ENCODE results near the gene HOXB5. TPM values are rescaled to one million over a fixed set of nuclear protein-coding genes. Genes with fewer than 3 reads are reported as not detected.
A peak's percentile ranks its signal among the peaks of the same experiment; 100 is the strongest.

The HOXB5 gene
- not detected for total RNA-seq

DNA sequence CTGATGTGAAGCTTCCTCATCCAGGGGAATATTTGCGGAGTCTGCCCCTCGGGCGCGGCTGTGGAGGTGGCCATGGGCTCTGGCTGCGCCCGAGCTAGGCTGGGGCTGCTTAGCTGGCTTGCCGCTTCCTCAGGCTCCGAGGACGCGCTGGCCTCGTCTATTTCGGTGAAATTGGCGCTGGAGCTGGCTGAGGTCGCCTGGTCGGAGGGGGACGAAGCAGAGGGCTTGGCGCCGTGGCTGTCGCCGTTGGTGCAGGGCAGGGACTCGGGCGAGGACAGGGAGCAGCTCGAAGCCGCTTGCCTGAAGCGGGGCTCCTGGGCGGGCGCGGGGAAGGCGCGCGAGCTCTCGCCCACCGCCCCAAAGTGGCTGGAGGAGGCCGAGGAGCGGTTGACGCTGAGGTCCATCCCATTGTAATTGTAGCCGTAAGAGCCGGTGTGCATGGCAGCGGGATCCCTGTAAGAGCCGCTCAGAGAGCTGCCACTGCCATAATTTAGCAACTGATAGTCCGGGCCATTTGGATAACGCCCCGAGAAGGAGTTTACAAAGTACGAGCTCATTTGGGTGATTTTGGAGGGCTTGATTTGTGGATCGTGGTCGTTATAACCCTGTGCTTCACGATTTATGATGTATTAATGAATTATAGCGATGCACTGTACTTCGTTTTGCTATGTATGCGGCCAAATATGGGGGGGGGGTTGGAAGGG lies at the start of gene HOXB5:
HOXB5 (minus strand) TSS at position 654 of the 704 bp plus-strand sequence; CDS start at position 557, 97 bp downstream.
- Mint-ChIP-seq H3K4me3 (peak within 1 kb of the TSS; percentile 84), H3K9me3 (no peaks in the 10 kb centered on the region), H3K27me3 (peaks cover 91% of the 10 kb centered on the region), H3K27ac (no peak within 1 kb of the TSS), H3K36me3 (no peaks in the 10 kb centered on the region), H3K4me1 (peaks cover 35% of the 10 kb centered on the region)
- ATAC-seq (ENCODE audit: low read depth) (no peak), DNase-seq (peak; percentile 61)
- POLR2A ChIA-PET, result interaction anchor here (0.7 to 1.3 kb wide), 5 partner anchors 13 to 259 kb away, joined by 3 to 4 read pairs (median 3); no protein-coding TSS in a partner anchor

DNA sequence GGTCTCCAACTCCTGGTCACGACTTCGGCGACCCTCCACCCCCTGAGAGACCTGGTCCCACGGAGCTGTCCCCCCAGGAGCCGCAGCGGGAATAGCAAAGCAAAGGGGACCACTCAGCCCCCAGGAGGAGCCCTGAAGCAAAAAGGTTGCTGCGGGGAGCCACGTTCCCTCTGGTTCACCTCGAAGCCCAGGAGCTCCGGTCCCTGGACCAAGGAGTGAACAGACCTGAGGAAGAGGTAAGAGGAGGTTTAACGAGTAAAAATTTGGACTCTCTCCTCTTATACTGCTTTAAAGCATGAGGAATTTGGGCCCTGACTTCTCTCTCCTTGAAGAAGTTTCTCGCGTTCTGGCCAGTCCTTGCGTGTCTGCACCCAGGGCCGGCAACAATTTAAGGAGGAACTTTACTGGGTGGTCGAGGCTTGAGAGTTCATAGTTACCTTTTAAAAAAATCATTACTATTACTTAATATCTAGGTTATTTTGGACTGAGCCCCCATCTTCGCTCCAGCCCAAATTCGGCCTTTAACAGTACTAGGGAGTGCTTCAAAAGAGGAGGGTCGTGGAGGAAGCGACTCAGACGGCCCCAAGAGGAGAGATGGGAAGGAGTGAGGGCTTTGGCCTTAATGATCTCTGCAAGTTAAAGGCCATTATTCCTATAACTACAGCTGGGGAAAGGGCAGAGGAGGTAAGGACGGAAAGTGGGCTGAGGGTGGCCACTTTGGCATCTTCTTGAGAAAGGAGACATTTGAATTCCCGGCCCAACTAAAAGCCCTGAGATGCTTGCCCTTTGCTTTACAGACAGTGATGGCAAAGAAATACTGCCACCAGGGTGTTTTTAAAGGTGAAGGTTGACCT lies 49.5 kb upstream of the HOXB5 start:
- no peak for ATAC-seq (ENCODE audit: low read depth)
- POLR2A ChIA-PET, result no interaction called here
- Mint-ChIP-seq H3K27ac (no peak overlapping the region), H3K4me3 (no peak overlapping the region), H3K27me3 (peaks cover 87% of the 10 kb centered on the region), H3K4me1 (peaks cover 21% of the 10 kb centered on the region), H3K9me3 (no peaks in the 10 kb centered on the region), H3K36me3 (peaks cover 3% of the 10 kb centered on the region)
- DNase-seq, result no peak

DNA sequence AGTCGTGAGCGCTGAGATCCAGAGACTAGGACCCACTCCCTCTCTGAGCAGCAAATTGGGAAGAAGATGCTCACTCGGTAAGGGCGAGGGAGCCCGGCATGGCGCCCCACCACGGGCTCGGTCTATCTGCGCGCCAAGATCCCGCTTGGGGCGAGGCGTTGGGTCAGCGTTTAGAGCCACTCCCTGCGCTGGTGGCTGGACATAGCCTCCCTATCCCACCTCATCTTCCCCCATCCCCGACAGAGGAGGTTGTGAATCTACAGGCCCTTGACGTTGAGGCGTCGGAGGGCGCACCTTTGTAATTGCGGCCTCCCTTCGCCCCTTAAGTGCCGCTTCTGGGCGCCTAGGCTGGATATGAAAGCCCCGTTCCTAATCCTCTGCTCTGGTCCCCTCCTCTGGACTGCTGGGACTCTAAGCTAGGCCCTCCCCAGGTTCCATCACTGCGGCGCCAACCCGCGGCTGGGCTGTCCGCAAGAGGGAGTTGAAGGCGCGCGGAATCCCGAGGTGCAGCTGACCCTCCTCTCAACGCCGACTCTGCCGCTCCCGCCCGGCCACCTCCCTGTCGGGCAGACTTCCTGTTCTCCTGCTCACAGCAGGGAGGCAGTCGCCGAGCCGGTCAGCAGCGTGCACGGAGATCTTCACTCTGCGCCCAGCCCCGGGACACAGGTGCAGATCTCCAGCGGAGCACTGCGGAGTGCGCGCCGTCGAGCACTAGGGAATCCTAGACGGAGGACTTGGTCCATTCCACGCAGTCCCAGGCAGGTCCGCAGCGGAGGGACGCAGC lies 48.7 kb upstream of the HOXB5 start:
- Mint-ChIP-seq H3K36me3 (peaks cover 3% of the 10 kb centered on the region), H3K4me3 (peak overlapping the region; percentile 26), H3K27ac (no peak overlapping the region), H3K4me1 (peaks cover 18% of the 10 kb centered on the region), H3K27me3 (peaks cover 89% of the 10 kb centered on the region), H3K9me3 (no peaks in the 10 kb centered on the region)
- DNase-seq (no peak), ATAC-seq (ENCODE audit: low read depth) (no peak)
- POLR2A ChIA-PET, result no interaction called here

DNA sequence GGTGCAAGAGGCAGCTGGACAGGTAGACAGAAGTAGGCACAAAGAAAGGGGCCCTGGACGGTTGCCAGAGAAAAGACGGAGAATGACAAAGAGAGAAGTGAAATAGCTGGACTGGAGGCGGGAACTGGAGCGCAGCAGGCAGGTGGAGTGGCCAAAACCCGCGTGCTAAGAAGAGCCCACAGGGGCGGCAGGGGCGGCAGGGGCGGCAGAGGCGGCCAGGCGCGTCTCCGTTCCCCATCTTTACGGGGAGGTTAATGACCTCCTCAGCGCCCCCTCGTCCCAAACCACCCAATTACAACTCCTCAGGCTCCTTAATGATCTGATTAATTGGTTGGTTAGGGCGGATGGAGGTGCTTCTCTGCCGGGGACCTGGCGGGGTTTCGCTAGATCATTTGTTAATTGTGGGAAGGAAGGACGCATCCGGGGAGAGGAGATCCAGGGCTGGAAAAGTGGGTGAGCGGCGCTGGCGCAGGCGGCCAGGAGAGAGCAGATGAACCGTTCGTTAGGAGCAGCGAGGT lies 48.0 kb upstream of the HOXB5 start:
- POLR2A ChIA-PET, result no interaction called here
- peak overlapping the region; percentile 19 for H3K27ac Mint-ChIP-seq
- no peak for DNase-seq
- no peaks in the 10 kb centered on the region for H3K9me3 Mint-ChIP-seq
- peaks cover 3% of the 10 kb centered on the region for H3K36me3 Mint-ChIP-seq
- H3K27me3 Mint-ChIP-seq, result peaks cover 95% of the 10 kb centered on the region
- no peak for ATAC-seq (ENCODE audit: low read depth)
- peaks cover 19% of the 10 kb centered on the region for H3K4me1 Mint-ChIP-seq
- no peak overlapping the region for H3K4me3 Mint-ChIP-seq

DNA sequence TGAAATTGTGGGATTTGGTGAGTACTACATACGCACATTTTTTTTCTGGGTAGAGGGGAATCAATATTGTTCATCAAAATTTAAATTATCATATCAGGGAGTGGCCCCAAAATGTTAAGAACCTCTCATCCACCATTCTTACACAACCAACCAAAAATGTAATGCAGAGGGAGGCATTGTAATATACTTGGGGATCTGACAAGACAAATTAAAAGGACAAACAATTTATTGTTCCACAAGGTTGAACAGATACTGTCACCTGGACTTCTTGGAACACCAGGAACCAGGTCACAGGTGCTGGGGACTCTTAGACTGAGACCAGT lies 47.2 kb upstream of the HOXB5 start:
- no peak for DNase-seq
- no peak for ATAC-seq (ENCODE audit: low read depth)
- no peak overlapping the region for H3K4me3 Mint-ChIP-seq

DNA sequence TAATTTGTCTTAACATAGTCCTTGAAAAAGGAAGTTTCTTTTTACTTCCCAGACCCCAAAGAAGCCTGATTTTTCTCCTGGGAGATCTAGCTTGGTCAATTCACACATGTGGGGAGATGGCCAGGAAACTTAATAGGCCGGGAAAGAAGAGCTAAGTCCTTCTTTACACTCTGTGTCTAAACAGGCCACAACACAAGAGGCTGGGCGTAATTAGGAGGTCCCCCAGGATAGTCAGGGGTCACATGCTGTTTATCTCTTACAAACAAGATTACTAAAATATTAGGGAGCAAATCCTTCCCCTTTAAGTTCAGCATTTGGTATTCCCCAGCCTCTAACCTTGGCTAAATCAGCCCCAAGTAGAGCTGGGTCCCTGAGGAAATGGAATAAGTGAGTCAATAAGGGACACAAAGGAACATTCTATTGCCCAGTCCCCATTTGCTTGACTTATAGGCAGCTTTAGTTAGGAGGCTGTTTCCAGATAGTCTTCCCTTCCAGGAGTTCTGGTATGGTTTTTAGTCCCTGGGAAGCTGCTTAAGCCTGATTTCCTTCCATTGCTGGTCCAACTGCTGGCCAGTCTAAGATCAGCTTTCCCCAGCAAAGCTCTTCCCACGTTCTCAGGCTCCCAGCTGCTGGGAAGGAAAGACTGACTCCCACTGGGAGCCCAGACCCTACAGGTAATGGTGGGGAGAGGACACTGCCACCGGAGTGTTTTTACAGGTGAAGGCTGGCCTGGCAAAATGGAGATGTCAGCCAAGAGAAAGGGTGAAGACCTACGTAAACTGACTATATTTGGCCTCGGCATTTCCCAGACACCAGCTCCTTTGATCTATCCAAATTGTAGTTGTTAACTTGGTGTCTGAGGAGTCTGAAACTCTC lies 46.6 kb upstream of the HOXB5 start:
- ATAC-seq (ENCODE audit: low read depth), result no peak
- Mint-ChIP-seq H3K36me3 (peaks cover 3% of the 10 kb centered on the region), H3K9me3 (no peaks in the 10 kb centered on the region), H3K4me3 (no peak overlapping the region), H3K4me1 (peaks cover 16% of the 10 kb centered on the region), H3K27me3 (peaks cover 96% of the 10 kb centered on the region), H3K27ac (no peak overlapping the region)
- no peak for DNase-seq
- POLR2A ChIA-PET, result interaction anchor here (0.5 kb wide), 1 partner anchor 138 kb away, joined by 3 read pairs; no protein-coding TSS in a partner anchor

More for the DNA sequence above, 47.2 kb upstream of the HOXB5 start:
- H3K27me3 Mint-ChIP-seq, result peaks cover 96% of the 10 kb centered on the region
- no peak overlapping the region for H3K27ac Mint-ChIP-seq
- peaks cover 3% of the 10 kb centered on the region for H3K36me3 Mint-ChIP-seq
- POLR2A ChIA-PET, result no interaction called here
- no peaks in the 10 kb centered on the region for H3K9me3 Mint-ChIP-seq
- H3K4me1 Mint-ChIP-seq, result peaks cover 18% of the 10 kb centered on the region

DNA sequence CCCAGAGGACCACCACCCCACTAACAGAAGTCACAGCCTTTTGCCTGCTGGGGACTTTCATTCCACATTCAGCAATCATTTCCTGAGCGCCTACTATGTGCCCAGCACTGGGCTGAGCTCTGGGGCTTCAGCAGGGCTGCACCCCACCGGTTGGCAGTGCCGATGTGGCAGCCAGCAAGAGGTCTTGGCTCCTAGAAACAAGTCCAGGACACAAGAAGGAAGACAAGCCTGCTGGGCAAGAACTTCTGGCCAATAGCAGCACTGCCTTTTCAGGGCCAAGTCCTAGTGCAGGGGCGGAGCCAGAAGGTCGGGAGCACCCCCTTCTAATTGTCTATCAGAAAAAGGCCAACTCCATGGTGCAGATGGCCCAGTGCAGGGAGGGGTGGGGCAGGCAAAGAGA lies 45.6 kb upstream of the HOXB5 start:
- ATAC-seq (ENCODE audit: low read depth), result no peak
- Mint-ChIP-seq H3K27me3 (peaks cover 96% of the 10 kb centered on the region), H3K9me3 (no peaks in the 10 kb centered on the region)

DNA sequence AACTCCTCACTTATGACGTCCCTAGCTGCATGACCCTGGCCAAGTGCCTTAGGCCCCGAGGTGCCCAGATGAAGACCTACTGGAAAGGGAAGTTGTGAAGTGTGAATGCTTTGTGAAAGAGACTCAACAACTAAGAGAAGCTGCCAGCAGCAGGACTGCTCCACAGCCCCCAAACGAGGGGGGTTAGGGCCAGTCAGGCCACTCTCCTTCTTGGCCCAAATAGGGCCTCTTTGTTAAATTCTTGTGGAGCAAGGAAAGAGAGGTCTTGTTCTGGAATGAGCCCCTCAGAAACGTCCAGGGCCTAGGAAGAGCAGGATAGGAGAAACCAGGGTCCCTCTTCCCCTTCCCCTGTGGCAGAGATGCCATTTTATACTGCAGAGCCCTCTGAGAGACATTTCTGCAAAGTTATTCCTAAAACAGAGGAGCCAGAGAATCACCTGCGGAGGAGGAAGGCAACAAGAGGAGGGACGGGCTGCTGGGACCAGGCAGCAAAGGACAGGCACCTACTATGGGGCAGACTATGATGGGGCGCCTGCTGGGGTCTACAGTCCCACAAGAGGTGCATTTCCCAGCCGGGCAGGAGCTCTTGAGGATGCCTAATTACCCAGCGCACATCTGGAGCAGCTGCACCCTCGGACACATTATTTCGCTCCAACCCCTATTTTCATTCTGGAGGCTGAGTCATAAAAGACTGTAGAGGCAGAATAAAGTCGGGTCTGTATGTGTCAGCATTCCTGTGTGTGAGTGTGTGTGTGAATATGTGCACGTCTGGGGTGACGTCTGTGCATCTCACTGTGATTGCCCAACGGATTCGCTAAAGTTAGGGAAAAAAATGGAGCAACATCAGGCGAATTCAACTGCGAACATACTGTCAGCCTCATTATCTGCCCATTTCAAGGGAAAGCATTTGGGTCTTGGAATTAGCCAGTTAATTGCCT lies 44.0 kb upstream of the HOXB5 start:
- Mint-ChIP-seq H3K27me3 (peaks cover 94% of the 10 kb centered on the region), H3K27ac (no peak overlapping the region), H3K9me3 (no peaks in the 10 kb centered on the region), H3K4me1 (peaks cover 17% of the 10 kb centered on the region), H3K36me3 (peaks cover 3% of the 10 kb centered on the region), H3K4me3 (no peak overlapping the region)
- POLR2A ChIA-PET, result no interaction called here
- no peak for DNase-seq
- no peak for ATAC-seq (ENCODE audit: low read depth)

More for the DNA sequence above, 45.6 kb upstream of the HOXB5 start:
- Mint-ChIP-seq H3K36me3 (peaks cover 3% of the 10 kb centered on the region), H3K4me1 (peaks cover 18% of the 10 kb centered on the region), H3K4me3 (no peak overlapping the region), H3K27ac (no peak overlapping the region)
- POLR2A ChIA-PET, result no interaction called here
- DNase-seq, result no peak

DNA sequence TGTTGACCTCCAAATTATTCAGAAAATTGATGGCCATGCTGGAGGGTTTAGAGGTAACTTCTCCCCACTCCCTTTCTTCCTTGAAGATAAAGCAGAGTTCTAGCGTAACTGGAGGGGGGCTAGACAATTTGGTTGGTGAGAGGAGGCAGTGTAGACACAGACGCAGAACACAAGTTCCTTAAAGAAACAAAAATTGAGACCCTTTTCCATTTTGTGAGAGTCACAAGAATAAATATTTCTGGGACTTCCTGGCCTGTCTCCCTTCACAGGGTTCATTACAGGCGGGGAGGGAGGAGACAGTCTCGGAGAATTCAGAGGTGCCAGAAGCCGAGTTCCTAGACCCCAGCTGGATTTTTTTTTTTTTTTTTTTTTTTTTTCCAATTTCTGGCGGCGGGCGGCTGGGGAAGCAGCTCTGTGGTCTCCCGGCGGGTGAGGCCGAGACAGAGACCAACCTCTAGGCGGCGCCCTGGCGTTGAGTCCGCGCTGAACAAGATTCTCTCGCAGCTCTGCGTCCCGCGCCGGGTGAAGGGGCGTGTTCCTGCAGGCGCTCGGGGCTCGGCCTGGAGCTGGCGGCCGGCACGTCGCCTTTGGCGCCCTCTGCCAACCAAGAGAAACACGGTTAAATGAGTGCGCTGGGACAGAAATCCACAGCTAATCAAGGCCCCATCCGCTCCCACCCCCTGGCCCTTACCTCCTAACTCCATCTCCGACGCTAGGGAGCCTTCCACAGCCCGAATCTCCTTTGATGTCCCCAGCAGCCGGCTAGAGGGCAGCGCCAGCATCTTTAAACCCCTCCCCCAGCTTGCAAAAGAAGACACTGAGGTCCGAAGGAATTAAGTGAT lies 42.8 kb upstream of the HOXB5 start:
- H3K27ac Mint-ChIP-seq, result no peak overlapping the region
- H3K4me3 Mint-ChIP-seq, result peak overlapping the region; percentile 51
- H3K4me1 Mint-ChIP-seq, result peaks cover 11% of the 10 kb centered on the region
- H3K36me3 Mint-ChIP-seq, result peaks cover under 1% of the 10 kb centered on the region
- peak; percentile 85 for ATAC-seq (ENCODE audit: low read depth)
- peaks cover 91% of the 10 kb centered on the region for H3K27me3 Mint-ChIP-seq
- DNase-seq, result peak; percentile 83
- POLR2A ChIA-PET, result interaction anchor here (0.7 to 1.1 kb wide), 3 partner anchors 11 to 668 kb away, joined by 3 to 6 read pairs (median 4); partner anchors contain the start of gene HOXB9
- no peaks in the 10 kb centered on the region for H3K9me3 Mint-ChIP-seq

DNA sequence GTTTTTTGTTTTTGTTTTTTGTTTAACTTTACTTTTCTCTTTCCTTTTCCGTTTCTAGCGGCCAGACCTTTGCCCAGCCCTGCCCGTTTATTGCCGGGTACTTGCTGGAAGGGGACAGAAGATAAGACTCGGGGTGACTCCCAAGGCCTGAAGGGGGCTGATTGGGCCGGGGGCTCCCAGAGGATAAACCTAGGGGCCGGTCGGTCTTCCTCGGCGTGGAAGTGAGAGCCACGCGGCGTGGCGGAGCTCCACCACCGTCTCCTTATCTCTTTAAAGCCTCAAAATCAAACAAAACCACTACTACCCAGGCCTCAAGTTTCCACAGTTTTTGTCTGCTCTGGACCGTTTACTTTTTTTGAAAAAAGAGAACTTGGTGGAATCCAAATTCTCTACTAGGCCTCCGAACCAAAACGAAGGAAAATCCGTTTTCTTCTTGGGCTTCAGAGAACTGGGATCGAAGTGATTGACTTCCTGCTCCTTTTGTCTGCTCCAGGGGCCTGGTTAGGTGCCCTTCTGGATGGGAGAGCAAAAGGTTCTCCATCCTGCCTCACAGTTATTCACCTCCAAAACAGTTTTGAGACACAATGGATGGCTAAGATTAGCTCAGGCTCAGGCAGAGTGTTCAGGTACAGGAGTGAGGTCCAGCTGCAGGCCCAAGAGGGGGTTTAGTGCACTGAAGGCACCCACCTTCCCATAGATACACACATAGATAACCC lies 41.1 kb upstream of the HOXB5 start:
- H3K4me3 Mint-ChIP-seq, result peak overlapping the region; percentile 48
- peaks cover 9% of the 10 kb centered on the region for H3K4me1 Mint-ChIP-seq

More for the DNA sequence above, 41.1 kb upstream of the HOXB5 start:
- no peaks in the 10 kb centered on the region for H3K9me3 Mint-ChIP-seq
- ATAC-seq (ENCODE audit: low read depth), result no peak
- no peaks in the 10 kb centered on the region for H3K36me3 Mint-ChIP-seq
- DNase-seq, result no peak
- POLR2A ChIA-PET, result no interaction called here
- no peak overlapping the region for H3K27ac Mint-ChIP-seq
- peaks cover 95% of the 10 kb centered on the region for H3K27me3 Mint-ChIP-seq
